GM12878 (cell line): Measurements from ENCODE around the gene FURIN. TPM values are rescaled to one million over a fixed set of nuclear protein-coding genes. Genes with fewer than 3 reads are reported as not detected.

ENCODE experiments used
- ATAC-seq: fragments of 200-7000 bp; cut with Tn5 transposase; 3 replicates; pipeline ENCODE4 v1.9.1; 2020; ENCODE audit warnings: mild to moderate bottlenecking, moderate library complexity
- BruUV-seq: library from RNA; stranded (reverse); fragments of 400-500 nt; replicated peaks from 2 replicates; lab custom pipeline; 2021; lab: Mats Ljungman, UMichigan
- CTCF ChIA-PET: fragments of 300-600 bp; sonication (Branson Sonifier 250); formaldehyde crosslinking; extraction: SDS; loops from one replicate; lab custom pipeline; 2021; ENCODE audit warnings: inconsistent platforms; lab: Yijun Ruan, JAX
- POLR2A ChIA-PET: fragments of 350-600 bp; formaldehyde crosslinking; extraction: SDS; loops from one replicate; lab custom pipeline; 2021; ENCODE audit warnings: inconsistent platforms; lab: Charles Lee
- RAD21 ChIA-PET: fragments of 300-600 bp; sonication (Branson Sonifier 250); formaldehyde crosslinking; loops from one replicate; lab custom pipeline; 2023; ENCODE audit warnings: antibody characterized with exemption; ENCODE audit not compliant: unreplicated experiment; lab: Charles Lee
- SMC1A ChIA-PET: fragments of 300-600 bp; sonication (Branson Sonifier 250); formaldehyde crosslinking; loops from one replicate; lab custom pipeline; 2023; ENCODE audit not compliant: unreplicated experiment, uncharacterized antibody; lab: Charles Lee
- DNase-seq: peaks from one replicate; pipeline ENCODE4 v3.0.0-alpha.2; 2011; ENCODE audit warnings: low read depth, low spot score
- FAIRE-seq: peaks from 3 replicates; lab custom pipeline; 2011; peaks lifted over from hg19 to GRCh38; lab: Jason Lieb, UNC
- H2AFZ ChIP-seq: 2 replicates; pipeline ENCODE4 v1.6.0; 2011; ENCODE audit warnings: low read depth, low read length, control low read depth; ENCODE audit not compliant: control insufficient read depth
- H3K27ac ChIP-seq: 2 replicates; pipeline ENCODE4 v1.5.1; 2011; ENCODE audit warnings: control low read depth; ENCODE audit not compliant: control insufficient read depth, insufficient read depth
- H3K27me3 ChIP-seq, 2 experiments: replicated peaks in 1 of 2; 2 replicates each; pipeline versions ENCODE4 v1.6.0 to v1.6.1; 2011; ENCODE audit warnings: low read length in 1 of 2; ENCODE audit not compliant: control insufficient read depth in 2 of 2, insufficient read depth in 2 of 2
- H3K36me3 ChIP-seq, 2 experiments: 2 replicates each; pipeline ENCODE4 v1.5.1; 2011; ENCODE audit warnings: low read length in 1 of 2; ENCODE audit not compliant: control insufficient read depth in 2 of 2, insufficient read depth in 2 of 2
- H3K4me1 ChIP-seq: 2 replicates; pipeline ENCODE4 v1.6.1; 2011; ENCODE audit warnings: mild to moderate bottlenecking, low read length, moderate library complexity, mixed read lengths; ENCODE audit not compliant: control insufficient read depth, insufficient read depth
- H3K4me2 ChIP-seq: 2 replicates; pipeline ENCODE4 v1.6.0; 2011; ENCODE audit warnings: control low read depth; ENCODE audit not compliant: control insufficient read depth, insufficient read depth
- H3K4me3 ChIP-seq: fragments of 200-600 bp; sonication (generic); 2 replicates; pipeline ENCODE4 v1.5.1; 2016
- H3K79me2 ChIP-seq: 2 replicates; pipeline ENCODE4 v1.6.0; 2011; ENCODE audit warnings: low read length; ENCODE audit not compliant: control insufficient read depth, insufficient read depth
- H3K9ac ChIP-seq: 2 replicates; pipeline ENCODE4 v1.8.0; 2011; ENCODE audit warnings: low read length, control low read depth, mixed read lengths; ENCODE audit not compliant: control insufficient read depth, insufficient read depth
- H3K9me3 ChIP-seq: replicated peaks from 3 replicates; pipeline ENCODE4 v1.5.1; 2011; ENCODE audit warnings: mild to moderate bottlenecking, low read length; ENCODE audit not compliant: control insufficient read depth, insufficient read depth
- H4K20me1 ChIP-seq: 2 replicates; pipeline ENCODE4 v1.6.0; 2011; ENCODE audit not compliant: control insufficient read depth, insufficient read depth
- BHLHE40 ChIP-seq, 2 experiments: fragments of 450-650 bp in 1 of 2; IDR thresholded peaks; 2 replicates each; pipeline ENCODE4 v1.6.1; 2011 to 2017; ENCODE audit warnings: low read depth in 2 of 2, borderline replicate concordance in 1 of 2, improper control_type of control experiment in 1 of 2, low read length in 1 of 2, mild to moderate bottlenecking in 1 of 2
- CHD1 ChIP-seq: IDR thresholded peaks from 2 replicates; pipeline ENCODE4 v1.6.1; 2012; ENCODE audit warnings: low read depth, low read length, improper control_type of control experiment
- CTCF ChIP-seq, 3 experiments: IDR thresholded peaks in 2 of 3; conservative IDR thresholded peaks in 1 of 3; 2 replicates each; pipeline ENCODE4 v1.5.1; 2011; ENCODE audit warnings: low read depth in 3 of 3, low read length in 3 of 3, mild to moderate bottlenecking in 3 of 3, control low read depth in 2 of 3, moderate library complexity in 2 of 3, inconsistent platforms in 1 of 3, mixed read lengths in 1 of 3; ENCODE audit not compliant: control insufficient read depth in 2 of 3, insufficient read depth in 1 of 3; ENCODE audit errors: extremely low read depth in 1 of 3
- ESRRA ChIP-seq: IDR thresholded peaks from 2 replicates; pipeline ENCODE4 v1.6.1; 2012; ENCODE audit warnings: mild to moderate bottlenecking, low read length, improper control_type of control experiment
- GABPA ChIP-seq: IDR thresholded peaks from 2 replicates; pipeline ENCODE4 v1.6.1; 2014; ENCODE audit warnings: antibody characterized with exemption, low read depth, mild to moderate bottlenecking, inconsistent platforms
- KAT2A ChIP-seq: conservative IDR thresholded peaks from 2 replicates; pipeline ENCODE4 v1.6.1; 2011; ENCODE audit warnings: low read depth, low read length; ENCODE audit not compliant: control insufficient read depth
- NBN ChIP-seq: fragments of 450-650 bp; IDR thresholded peaks from 2 replicates; pipeline ENCODE4 v1.6.1; 2016
- NKRF ChIP-seq: fragments of 450-650 bp; conservative IDR thresholded peaks from 2 replicates; pipeline ENCODE4 v1.6.1; 2017; ENCODE audit warnings: mild to moderate bottlenecking, moderate library complexity
- RFX5 ChIP-seq: IDR thresholded peaks from 2 replicates; pipeline ENCODE4 v1.6.1; 2011; ENCODE audit warnings: low read depth, low read length, improper control_type of control experiment
- SUZ12 ChIP-seq: fragments of 200-600 bp; sonication (generic); IDR thresholded peaks from one replicate; pipeline ENCODE4 v1.6.1; 2018; ENCODE audit warnings: antibody characterized with exemption, mild to moderate bottlenecking; ENCODE audit not compliant: unreplicated experiment
- ZNF384 ChIP-seq: IDR thresholded peaks from 2 replicates; pipeline ENCODE4 v1.6.1; 2012; ENCODE audit warnings: low read depth, mild to moderate bottlenecking, low read length, improper control_type of control experiment, borderline replicate concordance
- ZNF687 ChIP-seq: fragments of 450-650 bp; IDR thresholded peaks from 2 replicates; pipeline ENCODE4 v1.6.1; 2017; ENCODE audit warnings: mild to moderate bottlenecking, moderate library complexity
- WGBS: methylation state at CpG from one replicate; pipeline ENCODE4 v1.1.6; 2016; ENCODE audit warnings: low lambda C conversion rate; ENCODE audit not compliant: insufficient replicate concordance, insufficient coverage; ENCODE audit errors: missing lambda C conversion rate; 5-methylcytosine and 5-hydroxymethylcytosine counted together
- in situ Hi-C: fragments of 300-500 bp; cut with MboI; formaldehyde crosslinking; loops from 9 replicates; pipeline ENCODE4 v1.14.3; 2018; ENCODE audit warnings: mixed read lengths
- intact Hi-C: fragments of 100-400 bp; cut with micrococcal nuclease; formaldehyde crosslinking; loops from one replicate; pipeline ENCODE4 v1.14.2; 2022; ENCODE audit not compliant: unreplicated experiment
- polyA plus RNA-seq, 11 experiments: library from polyadenylated mRNA; depleted of rRNA in 4 of 11; unstranded in 6 of 11; stranded (reverse) in 5 of 11; fragments of >200 nt; fragmentation: Nextera tagmentation in 4 of 11; fragmentation: Illumina TruSeq in 1 of 11; extraction: Ambion mirVana in 4 of 11; extraction: Trizol in 1 of 11; gene quantifications; 1 replicate in 1 of 11; 2 replicates in 10 of 11; pipeline versions ENCODE4 v1.2.1 to v1.2.3, GENCODE V29; 2011 to 2016; ENCODE audit warnings: inconsistent platforms in 2 of 11, missing spikeins in 2 of 11, low read depth in 1 of 11
- total RNA-seq, 4 experiments: library from RNA; depleted of rRNA in 3 of 4; stranded (reverse); fragments of >200 nt in 3 of 4; fragmentation: Illumina TruSeq in 1 of 4; extraction: Trizol in 1 of 4; gene quantifications; 2 replicates each; pipeline versions ENCODE4 v1.2.1 to v1.2.3, GENCODE V29; 2013 to 2021

The FURIN gene
- total and polyA plus RNA-seq, 10 of the 15 experiments (the other 5 are each of a cell fraction or from before 2014, with no cell fraction given): 0.47 to 39.9 (median 8.0) TPM

GRCh38 chr15:90885432-90886290 lies 17.3 kb downstream of the FURIN start:
- H3K79me2 ChIP-seq: no peaks in the 10 kb centered on the region; the same call in 1 of the 2 replicates
- FAIRE-seq (peak; percentile 70), DNase-seq (no peak), ATAC-seq (peak; percentile 83)
- H3K4me3 ChIP-seq: peak overlapping the region; percentile 37; the same call in 1 of the 2 replicates
- peaks cover 0 to 8% of the 10 kb centered on the region in 2 experiments; a peak in 2 of 4 replicates for H3K36me3 ChIP-seq
- H3K9ac ChIP-seq: peak overlapping the region; percentile 73; the same call in 1 of the 2 replicates
- H3K27me3 ChIP-seq: no peaks in the 10 kb centered on the region
- ChIA-PET RAD21 (interaction anchor here (0.5 to 4.0 kb wide), 47 partner anchors 10 to 617 kb away, joined by 3 to 57 read pairs (median 4); partner anchors contain the start of genes BLM, HDDC3, MAN2A2 and UNC45A), CTCF (interaction anchor here (0.6 to 4.7 kb wide), 75 partner anchors 10 to 599 kb away, joined by 3 to 104 read pairs (median 5); partner anchors contain the start of genes BLM, FURIN, HDDC3 and UNC45A), SMC1A (interaction anchor here (0.5 to 4.6 kb wide), 56 partner anchors 9 to 587 kb away, joined by 3 to 49 read pairs (median 5); partner anchors contain the start of genes HDDC3, MAN2A2 and UNC45A), POLR2A (interaction anchor here (0.9 to 1.6 kb wide), 5 partner anchors 45 to 238 kb away, joined by 3 to 6 read pairs (median 6); partner anchors contain the start of gene HDDC3)
- H2AFZ ChIP-seq: peak overlapping the region; percentile 47
- H3K4me1 ChIP-seq: peaks cover 19% of the 10 kb centered on the region
- no peaks in the 10 kb centered on the region for H4K20me1 ChIP-seq
- in situ Hi-C loops: loop anchor here (5.0 kb wide), 2 partner anchors 238 to 563 kb away; no protein-coding TSS in a partner anchor
- no TSS peak for BruUV-seq
- peak overlapping the region; percentile 49 for H3K4me2 ChIP-seq
- peak overlapping the region; percentile 13; the same call in 1 of the 2 replicates for H3K27ac ChIP-seq
- intact Hi-C loops: loop anchor here (1.0 to 10.0 kb wide), 6 partner anchors 68 to 565 kb away; partner anchors contain the start of gene BLM
- no peaks in the 10 kb centered on the region for H3K9me3 ChIP-seq
- WGBS: 26% methylated on average over 23 of the region's 23 CpGs
- no peak for TF ChIP-seq RFX5
- no peak for TF ChIP-seq KAT2A
- peak; percentile 56; the same call in 1 of the 2 replicates for TF ChIP-seq NBN
- TF ChIP-seq CTCF (IDR thresholded peaks at IDR 0.05 in 2 of 3, conservative IDR thresholded peaks at IDR 0.05 in 1 of 3; ENCODE audit: control insufficient read depth in 2 of 3, extremely low read depth in 1 of 3, insufficient read depth in 1 of 3, low read depth in 3 of 3, low read length in 3 of 3): peak; percentile 96 to 98 (median 97)
- no peak for TF ChIP-seq ZNF384
- TF ChIP-seq CHD1: no peak
- no peak for TF ChIP-seq NKRF
- peak; percentile 28; the same call in 1 of the 2 replicates for TF ChIP-seq ZNF687
- no peak for TF ChIP-seq SUZ12
- TF ChIP-seq ESRRA: 0 out of 2 replicates have a peak, but pooled peaks have one; percentile 57
- TF ChIP-seq BHLHE40 (IDR thresholded peaks at IDR 0.05; ENCODE audit: borderline replicate concordance in 1 of 2, low read depth in 2 of 2, low read length in 1 of 2): peak in 1 of 2 experiments; percentile 34; a peak in 2 of 4 replicates
- no peak for TF ChIP-seq GABPA
